HG03280 (cell line): Measurements from ENCODE around the gene DDX46.
"Not testable (repeated sequence)": the region's sequence is repeated elsewhere in the genome, so short reads cannot be mapped to it uniquely, and the experiment has no call there.

ENCODE experiments used
- ATAC-seq: cut with Tn5 transposase; IDR thresholded peaks from one replicate; pipeline ENCODE4 v1.9.1; 2021; ENCODE audit warnings: mild to moderate bottlenecking, moderate library complexity; ENCODE audit not compliant: unreplicated experiment

DDX46 gene

DNA sequence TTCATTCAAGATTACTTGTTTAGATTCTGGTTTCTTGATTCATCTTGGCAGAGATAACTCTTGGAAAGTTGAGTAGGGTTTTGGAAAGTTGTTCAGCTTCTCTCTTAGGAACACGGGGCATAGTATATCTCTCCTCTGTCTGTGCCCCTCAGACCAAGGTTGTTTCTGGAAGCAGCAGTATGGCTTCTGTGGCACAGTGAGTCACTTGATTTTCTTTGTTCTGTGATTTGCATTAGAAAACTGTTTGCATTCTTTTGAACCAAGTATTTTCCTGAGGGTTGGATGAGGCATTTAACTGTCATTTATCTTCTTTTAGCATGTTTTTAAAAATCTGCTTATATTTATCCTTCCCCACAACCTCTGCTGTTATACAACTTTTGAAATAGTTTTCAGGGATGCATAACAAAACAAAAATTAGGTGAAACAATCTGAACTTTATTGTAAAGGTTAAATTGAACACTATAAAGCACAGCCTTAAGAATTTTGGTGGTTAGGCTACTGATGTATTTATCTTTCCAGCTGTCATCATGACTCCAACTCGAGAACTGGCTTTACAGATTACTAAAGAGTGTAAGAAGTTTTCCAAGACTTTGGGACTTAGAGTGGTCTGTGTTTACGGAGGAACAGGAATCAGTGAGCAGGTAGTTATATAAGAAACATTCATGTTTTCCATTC, 26.5 kb downstream of the DDX46 start:
- ATAC-seq, result no peak

DNA sequence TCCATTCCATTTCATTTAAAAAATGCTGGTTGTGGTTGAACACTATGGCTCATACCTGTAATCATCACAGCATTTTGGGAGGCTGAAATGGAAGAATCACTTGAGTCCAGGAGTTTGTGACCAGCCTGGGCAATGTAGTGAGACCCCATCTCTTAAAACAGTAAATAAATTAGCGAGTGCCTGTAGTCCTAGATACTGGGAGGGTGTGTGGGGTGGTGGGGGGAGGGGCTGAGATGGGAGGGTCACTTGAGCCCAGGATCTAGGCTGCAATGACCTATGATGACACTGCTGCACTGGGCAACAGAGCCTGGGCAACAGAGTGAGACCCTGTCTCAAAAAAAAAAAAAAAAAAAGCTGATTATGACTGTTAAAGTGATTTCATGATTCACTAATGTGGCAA, 29.1 kb downstream of the DDX46 start:
- no peak for ATAC-seq

DNA sequence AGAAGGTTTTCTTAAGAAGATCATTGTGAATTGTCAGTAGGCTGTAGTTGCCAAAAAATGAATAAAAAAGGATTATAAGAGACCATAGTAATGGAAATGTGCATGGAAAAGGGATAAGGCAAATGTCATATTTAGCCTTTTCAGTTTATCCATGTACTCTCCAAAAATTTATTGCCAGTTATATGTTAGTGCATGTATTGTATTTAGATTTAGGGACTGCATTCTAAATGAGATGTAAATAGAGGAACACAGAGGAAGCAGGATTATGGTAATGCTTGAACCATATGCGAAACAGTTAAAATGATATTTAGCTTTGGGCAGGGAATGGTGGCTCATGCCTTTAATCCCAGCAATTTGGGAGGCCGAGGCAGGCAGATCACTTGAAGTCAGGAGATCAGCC, 33.0 kb downstream of the DDX46 start:
- no peak for ATAC-seq

GRCh38 chr5:134792286-134792685, 33.7 kb downstream of the DDX46 start:
- no peak for ATAC-seq

GRCh38 chr5:134793111-134793510, 34.5 kb downstream of the DDX46 start:
- ATAC-seq, result no peak

GRCh38 chr5:134794082-134794481, 35.5 kb downstream of the DDX46 start:
- no peak for ATAC-seq

- no peak for ATAC-seq
Observed at GRCh38 chr5:134794819-134795218, 36.2 kb downstream of the DDX46 start.

DNA sequence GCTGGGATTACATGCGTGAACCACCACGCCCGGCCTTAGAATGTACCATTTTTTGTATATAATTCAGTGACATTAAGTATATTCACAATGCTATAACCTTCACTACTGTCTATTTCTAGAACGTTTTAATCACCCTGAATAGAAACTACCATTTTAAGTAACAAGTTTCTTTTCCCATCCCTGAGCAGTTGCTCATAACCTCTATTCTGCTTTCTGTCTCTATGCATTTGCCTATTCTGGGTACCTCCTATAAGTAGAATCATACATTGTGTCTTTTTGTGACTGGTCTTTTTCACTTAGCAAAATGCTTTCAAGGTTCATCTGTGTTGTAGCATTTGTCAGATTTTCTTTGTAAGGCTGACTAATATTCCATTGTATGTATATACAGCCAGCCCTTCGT, 39.9 kb downstream of the DDX46 start:
- ATAC-seq, result no peak

- ATAC-seq, result no peak
Observed at GRCh38 chr5:134803821-134804220, 45.2 kb downstream of the DDX46 start.

DNA sequence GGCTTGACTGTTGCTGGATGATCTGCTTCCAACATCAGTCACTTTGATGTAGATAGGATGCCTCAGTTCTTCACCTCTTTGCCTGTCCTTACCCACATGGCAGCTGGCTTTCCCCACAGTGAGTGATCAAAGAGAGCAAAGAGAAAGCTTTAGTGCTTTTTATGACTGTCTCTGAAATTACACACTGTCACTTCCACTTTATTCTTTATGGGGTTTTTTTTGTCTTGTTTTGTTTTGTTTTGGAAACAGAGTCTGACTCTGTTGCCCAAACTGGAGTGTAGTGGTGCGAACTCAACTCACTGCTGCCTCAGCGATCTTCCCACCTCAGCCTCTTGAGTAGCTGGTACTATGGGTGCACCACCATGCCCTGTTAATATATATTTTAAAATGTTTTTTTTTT, 54.8 kb downstream of the DDX46 start:
- no peak for ATAC-seq

DNA sequence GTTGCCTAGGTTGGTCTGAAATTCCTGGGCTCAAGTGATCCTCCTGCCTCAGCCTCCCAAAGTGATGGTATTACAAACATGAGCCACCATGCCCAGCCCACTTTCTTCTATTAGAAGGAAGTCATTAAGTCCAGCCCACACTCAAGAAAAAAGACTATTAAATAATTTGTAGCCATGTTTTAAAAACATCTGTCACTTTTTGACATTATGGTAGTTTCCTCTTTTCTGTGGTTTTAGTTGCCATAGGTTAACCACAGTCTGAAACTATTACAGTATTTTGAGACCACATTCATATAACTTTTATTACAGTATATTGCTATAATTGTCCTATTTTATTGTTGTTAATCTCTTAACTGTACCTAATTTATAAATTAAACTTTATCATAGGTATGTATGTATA, 55.2 kb downstream of the DDX46 start:
- no peak for ATAC-seq

GRCh38 chr5:134817006-134817405, 58.4 kb downstream of the DDX46 start:
- no peak for ATAC-seq

DNA sequence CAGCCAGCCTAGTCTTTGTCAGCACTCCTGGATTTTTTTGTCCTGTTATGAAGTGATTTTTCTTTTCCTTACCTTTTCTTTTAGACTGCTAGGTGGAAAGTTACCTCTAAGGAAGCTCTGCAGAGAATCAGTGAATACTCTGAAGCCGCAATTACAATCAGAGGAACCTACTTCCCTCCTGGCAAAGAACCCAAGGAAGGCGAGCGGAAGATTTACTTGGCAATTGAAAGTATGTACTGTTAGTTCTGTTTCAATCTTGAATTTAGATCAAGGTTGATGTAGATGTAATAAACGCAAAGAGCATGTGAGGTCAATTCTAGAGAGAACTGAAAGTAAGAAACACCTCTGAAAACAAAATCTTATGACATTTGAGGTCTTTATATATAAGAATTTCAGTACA, 60.2 kb downstream of the DDX46 start:
- no peak for ATAC-seq

- ATAC-seq, result no peak
Observed at GRCh38 chr5:134819407-134819963, 60.9 kb downstream of the DDX46 start.

- ATAC-seq, result no peak
Observed at GRCh38 chr5:134821841-134822240, 63.3 kb downstream of the DDX46 start.

- no peak for ATAC-seq
Observed at GRCh38 chr5:134824681-134825080, 66.1 kb downstream of the DDX46 start.

DNA sequence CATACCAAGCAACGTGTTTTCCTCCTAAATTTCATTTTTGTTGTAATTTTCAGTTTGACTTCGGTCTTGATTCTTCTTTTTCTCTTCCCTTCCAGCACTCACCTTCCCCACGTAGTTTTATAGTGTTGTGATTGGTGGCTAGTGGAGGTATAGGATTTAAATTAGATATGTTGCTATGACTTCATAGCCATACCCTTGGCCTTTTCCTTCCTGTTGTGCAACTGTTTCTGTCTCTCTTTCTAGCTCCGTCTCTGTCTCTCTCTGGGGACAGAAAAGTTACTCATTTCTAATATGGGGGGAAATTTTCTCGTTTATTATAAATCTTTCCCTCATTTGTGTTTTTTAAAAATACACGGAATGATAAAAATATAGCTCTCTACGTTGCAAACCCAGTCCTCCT, 66.6 kb downstream of the DDX46 start:
- no peak for ATAC-seq

- ATAC-seq, result no peak
Observed at GRCh38 chr5:134833340-134834032, 74.9 kb downstream of the DDX46 start.

DNA sequence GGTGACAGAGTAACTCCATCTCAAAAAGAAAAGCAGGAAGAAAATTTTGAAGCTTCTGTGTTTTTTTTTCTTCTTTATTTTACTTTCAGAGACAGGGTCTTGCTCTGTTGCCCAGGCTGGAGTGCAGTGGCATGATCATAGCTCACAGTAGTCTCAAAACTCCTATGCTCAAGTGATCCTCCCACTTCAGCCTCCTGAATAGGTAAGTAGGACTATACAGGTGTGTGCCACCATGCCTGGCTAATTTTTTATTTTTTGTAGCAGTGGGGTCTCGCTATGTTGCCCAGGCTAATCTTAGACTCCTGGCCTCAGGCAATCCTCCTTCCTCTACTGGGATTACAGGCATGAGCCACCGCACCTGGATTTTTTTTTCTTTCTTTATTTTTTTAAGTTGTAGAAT, 77.0 kb downstream of the DDX46 start:
- no peak for ATAC-seq

GRCh38 chr5:134837530-134838181, 79.1 kb downstream of the DDX46 start:
- no peak for ATAC-seq

- not testable (repeated sequence) for ATAC-seq
Observed at GRCh38 chr5:134838361-134838760, 79.8 kb downstream of the DDX46 start.

- ATAC-seq, result no peak
Observed at GRCh38 chr5:134840811-134841210, 82.2 kb downstream of the DDX46 start.
